NCI-H345 treated with DMSO at 0.1 percent for 48 hours (cell line): Measurements from ENCODE around the gene ACTR1A.

ENCODE experiments used
- DNase-seq: peaks from one replicate; lab custom pipeline; 2025; ENCODE audit not compliant: unreplicated experiment; lab: John Stamatoyannopoulos, UW

The ACTR1A gene

DNA sequence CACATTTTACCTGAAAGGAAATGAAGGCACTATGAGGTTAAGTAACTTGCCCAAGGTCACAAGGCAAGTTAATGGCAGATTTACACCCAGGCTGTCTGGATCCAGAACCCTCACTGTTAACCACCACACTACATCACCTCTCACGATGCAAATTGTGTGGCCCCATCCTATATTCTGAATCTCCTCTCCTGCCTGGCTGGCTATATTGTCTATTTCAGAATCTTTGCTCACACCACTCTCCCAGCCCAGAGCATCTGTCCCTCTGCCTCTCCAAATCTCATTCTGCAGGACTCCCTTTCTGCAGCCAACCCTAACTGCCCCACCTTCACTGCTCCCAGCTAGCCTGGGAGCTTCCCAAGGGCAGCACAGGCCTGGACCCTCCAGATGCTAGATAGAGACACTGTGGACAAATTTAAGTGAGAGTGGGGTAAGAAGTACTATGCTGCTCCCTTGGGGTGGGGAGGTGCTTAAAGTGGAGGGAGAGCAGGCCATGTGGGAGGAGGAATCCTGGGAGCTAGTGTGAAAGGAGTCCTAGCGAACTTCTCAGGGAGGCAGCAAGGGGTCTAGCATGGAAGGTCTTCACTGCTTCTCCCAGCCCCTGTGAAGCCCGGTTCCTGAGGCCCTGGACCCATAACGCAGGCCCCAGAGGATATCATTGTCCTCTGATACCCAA, 70.9 kb downstream of the ACTR1A start:
- no peak for DNase-seq

- DNase-seq = no peak
Observed at GRCh38 chr10:102429468-102429867, 73.0 kb downstream of the ACTR1A start.
